Neuronal stem cell (in vitro differentiated cells): Measurements from ENCODE around the gene TWF2.
A peak's percentile ranks its signal among the peaks of the same experiment; 100 is the strongest.

ENCODE experiments used
- DNase-seq: peaks from one replicate; pipeline ENCODE4 v3.0.0-alpha.2; 2013; ENCODE audit warnings: low spot score
- H2AFZ ChIP-seq: one replicate; pipeline ENCODE4 v1.6.1; 2013; ENCODE audit warnings: mild to moderate bottlenecking, low read length, inconsistent platforms
- H2AK5ac ChIP-seq: 2 replicates; pipeline ENCODE4 v1.6.1; 2013; ENCODE audit warnings: low read depth, mild to moderate bottlenecking, inconsistent platforms, low read length, moderate library complexity, mixed read lengths
- H2BK120ac ChIP-seq: 2 replicates; pipeline ENCODE4 v1.6.1; 2013; ENCODE audit warnings: low read depth, mild to moderate bottlenecking, inconsistent platforms, low read length, moderate library complexity, mixed read lengths
- H2BK12ac ChIP-seq: one replicate; pipeline ENCODE4 v1.6.1; 2013; ENCODE audit warnings: low read length, inconsistent platforms
- H2BK15ac ChIP-seq: 2 replicates; pipeline ENCODE4 v1.6.1; 2013; ENCODE audit warnings: mild to moderate bottlenecking, low read length, inconsistent platforms, mixed read lengths
- H2BK5ac ChIP-seq: one replicate; pipeline ENCODE4 v1.6.1; 2013; ENCODE audit warnings: inconsistent platforms, mild to moderate bottlenecking, low read length, moderate library complexity
- H3K14ac ChIP-seq: one replicate; pipeline ENCODE4 v1.6.1; 2013; ENCODE audit warnings: low read length, inconsistent platforms
- H3K18ac ChIP-seq: 2 replicates; pipeline ENCODE4 v1.6.1; 2013; ENCODE audit warnings: low read length, inconsistent platforms
- H3K23ac ChIP-seq: 2 replicates; pipeline ENCODE4 v1.6.1; 2013; ENCODE audit warnings: low read depth, mild to moderate bottlenecking, mixed read lengths, low read length, inconsistent platforms; ENCODE audit not compliant: poor library complexity
- H3K27ac ChIP-seq: replicated peaks from 3 replicates; pipeline ENCODE4 v1.5.1; 2013; ENCODE audit warnings: low read length, inconsistent platforms
- H3K27me3 ChIP-seq, 3 experiments: 2 replicates each; pipeline ENCODE4 v1.6.1; 2013; ENCODE audit warnings: low read length in 3 of 3, mild to moderate bottlenecking in 2 of 3, inconsistent platforms in 1 of 3, low read depth in 1 of 3, mixed read lengths in 1 of 3, moderate library complexity in 1 of 3; ENCODE audit not compliant: control insufficient read depth in 3 of 3, insufficient read depth in 3 of 3
- H3K36me3 ChIP-seq, 2 donors: replicated peaks in 1 of 2; 2 replicates each; pipeline ENCODE4 v1.6.1; 2013; ENCODE audit warnings: low read length in 2 of 2; ENCODE audit not compliant: control insufficient read depth in 2 of 2, insufficient read depth in 2 of 2
- H3K4ac ChIP-seq: 2 replicates; pipeline ENCODE4 v1.6.1; 2013; ENCODE audit warnings: inconsistent platforms, mild to moderate bottlenecking, low read length, moderate library complexity
- H3K4me1 ChIP-seq, 2 donors: 1 replicate in 1 of 2; 2 replicates in 1 of 2; pipeline ENCODE4 v1.6.1; 2013; ENCODE audit warnings: low read length in 2 of 2, low read depth in 1 of 2; ENCODE audit not compliant: control insufficient read depth in 2 of 2, insufficient read depth in 1 of 2
- H3K4me2 ChIP-seq: one replicate; pipeline ENCODE4 v1.6.1; 2013; ENCODE audit warnings: mild to moderate bottlenecking, low read length, inconsistent platforms; ENCODE audit not compliant: insufficient read depth, poor library complexity, severe bottlenecking
- H3K4me3 ChIP-seq, 2 donors: 2 replicates each; pipeline ENCODE4 v1.5.1; 2013; ENCODE audit warnings: low read length in 2 of 2, mild to moderate bottlenecking in 2 of 2, inconsistent platforms in 1 of 2, moderate library complexity in 1 of 2
- H3K79me1 ChIP-seq: one replicate; pipeline ENCODE4 v1.6.1; 2013; ENCODE audit warnings: low read depth, mild to moderate bottlenecking, inconsistent platforms, low read length, moderate library complexity
- H3K9ac ChIP-seq: one replicate; pipeline ENCODE4 v1.6.1; 2013; ENCODE audit warnings: mild to moderate bottlenecking, low read depth, low read length, inconsistent platforms; ENCODE audit not compliant: poor library complexity
- H3K9me3 ChIP-seq, 2 donors: replicated peaks in 1 of 2; 2 replicates each; pipeline versions ENCODE3 to v1.6.1; 2013; ENCODE audit warnings: low read length in 2 of 2, mild to moderate bottlenecking in 2 of 2, inconsistent platforms in 1 of 2, low read depth in 1 of 2, mixed read lengths in 1 of 2, moderate library complexity in 1 of 2; ENCODE audit not compliant: control insufficient read depth in 2 of 2, insufficient read depth in 1 of 2
- H4K8ac ChIP-seq: one replicate; pipeline ENCODE4 v1.6.1; 2013; ENCODE audit warnings: low read depth, mild to moderate bottlenecking, inconsistent platforms, low read length, moderate library complexity
- H4K91ac ChIP-seq: one replicate; pipeline ENCODE4 v1.6.1; 2013; ENCODE audit warnings: low read length, low read depth, mild to moderate bottlenecking, inconsistent platforms; ENCODE audit not compliant: poor library complexity
- WGBS, 2 donors: extraction: QIAGEN DNeasy Blood & Tissue Kit; methylation state at CpG; one replicate each; pipeline ENCODE4 v1.1.7; 2013; ENCODE audit warnings: missing lambda C conversion rate in 2 of 2, mixed read lengths in 1 of 2; ENCODE audit not compliant: insufficient read length in 2 of 2, insufficient replicate concordance in 1 of 2; ENCODE audit errors: extremely low coverage in 2 of 2; 5-methylcytosine and 5-hydroxymethylcytosine counted together

Gene TWF2

DNA sequence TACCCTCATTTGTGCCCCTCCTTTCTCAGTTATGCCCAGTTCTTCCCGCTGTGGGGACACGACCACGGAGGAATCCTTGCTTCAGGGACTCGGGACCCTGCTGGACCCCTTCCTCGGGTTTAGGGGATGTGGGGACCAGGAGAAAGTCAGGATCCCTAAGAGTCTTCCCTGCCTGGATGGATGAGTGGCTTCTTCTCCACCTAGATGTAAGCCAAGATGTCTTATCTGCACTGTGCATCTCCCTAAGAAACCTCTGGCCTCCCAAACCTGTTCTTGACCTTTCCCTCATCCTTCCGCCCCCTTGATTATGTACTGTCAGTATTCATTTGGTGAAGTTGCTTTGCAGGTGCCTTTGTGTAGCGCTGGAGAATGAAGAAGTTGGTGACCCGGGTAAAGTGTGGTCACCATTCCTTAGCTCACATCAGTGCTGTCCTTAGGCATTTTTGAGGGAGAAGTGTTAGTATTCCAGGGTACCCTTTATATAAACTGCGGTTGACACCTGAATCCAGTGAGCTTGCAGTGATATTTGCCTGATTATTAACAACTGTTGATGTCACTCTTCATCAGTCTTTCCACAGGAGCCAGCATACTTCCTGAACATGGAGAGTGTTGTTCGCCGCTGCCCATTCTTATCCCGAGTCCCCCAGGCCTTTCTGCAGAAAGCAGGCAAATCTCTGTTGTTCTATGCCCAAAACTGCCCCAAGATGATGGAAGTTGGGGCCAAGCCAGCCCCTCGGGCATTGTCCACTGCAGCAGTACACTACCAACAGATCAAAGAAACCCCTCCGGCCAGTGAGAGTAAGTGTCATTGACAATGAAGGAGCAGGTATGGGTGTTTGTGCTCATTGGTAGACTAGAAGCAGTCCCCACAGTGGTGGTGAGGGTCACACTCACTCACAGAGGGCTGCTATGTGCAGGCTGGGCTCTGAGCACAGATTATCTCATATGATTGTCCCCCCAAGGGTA is 40.0 kb downstream of the TWF2 start:
- DNase-seq = no peak
- Histone ChIP-seq H2BK12ac (no peak overlapping the region), H3K18ac (peak overlapping the region; percentile 95), H2AFZ (peak overlapping the region; percentile 96), H2AK5ac (no peak overlapping the region), H3K36me3 (peaks cover 16 to 50% of the 10 kb centered on the region in 2 donors), H2BK15ac (no peak overlapping the region), H3K14ac (peak overlapping the region; percentile 9), H4K8ac (no peak overlapping the region), H3K4me2 (peak overlapping the region; percentile 93), H3K27me3 (no peaks in the 10 kb centered on the region), H3K27ac (no peak overlapping the region), H3K4me1 (peaks cover 7 to 9% of the 10 kb centered on the region in 2 donors), H3K79me1 (peaks cover 8% of the 10 kb centered on the region), H3K23ac (no peak overlapping the region), H3K9ac (peak overlapping the region; percentile 98), H3K4me3 (peak overlapping the region; percentile 72 to 96), H4K91ac (no peak overlapping the region), H3K9me3 (no peaks in the 10 kb centered on the region), H2BK120ac (no peak overlapping the region), H2BK5ac (peak overlapping the region; percentile 66), H3K4ac (no peak overlapping the region)
- WGBS, 2 donors = no CpG with 5 or more reads among the region's 14 CpGs

DNA sequence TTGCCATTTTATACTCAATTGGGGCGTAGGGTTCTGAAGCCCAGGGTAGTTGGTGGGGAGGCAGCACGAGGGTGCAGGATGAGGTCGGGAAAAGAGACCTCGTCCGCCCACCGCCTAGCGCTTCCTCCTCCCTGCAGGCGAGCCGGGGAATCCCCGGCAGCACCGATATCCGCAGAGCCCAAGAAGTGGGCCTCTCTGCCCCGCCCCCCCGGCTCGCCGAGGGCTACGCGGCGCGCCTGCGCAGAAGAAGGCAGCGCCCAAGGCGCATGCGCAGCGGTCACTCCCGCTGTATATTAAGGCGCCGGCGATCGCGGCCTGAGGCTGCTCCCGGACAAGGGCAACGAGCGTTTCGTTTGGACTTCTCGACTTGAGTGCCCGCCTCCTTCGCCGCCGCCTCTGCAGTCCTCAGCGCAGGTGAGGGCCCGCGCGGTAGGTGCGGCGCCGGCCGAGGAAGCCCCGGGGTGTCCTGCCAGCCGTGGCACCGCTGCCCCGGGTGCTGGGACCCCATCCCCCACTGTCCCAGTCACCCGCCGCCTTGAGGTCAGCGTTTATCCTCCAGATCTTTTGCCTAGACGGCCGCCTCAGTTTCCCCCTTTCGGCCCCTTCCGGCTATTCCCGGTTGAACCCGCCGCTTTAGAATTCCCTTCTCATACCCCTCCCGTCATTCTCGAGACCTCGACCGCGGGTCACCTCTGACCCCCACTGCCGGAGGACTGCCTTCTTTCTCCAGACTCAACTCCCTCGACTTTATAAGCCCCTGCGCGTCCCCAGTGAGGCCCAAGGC is 40.9 kb downstream of the TWF2 start, which contains the start of gene ALAS1:
Gene ALAS1, plus strand, starts transcription at position 319 of the 784 bp plus-strand sequence. CDS start 1,082 bp downstream, outside the sequence.
- peak within 1 kb of the TSS; percentile 96 for H2AFZ ChIP-seq
- H3K9ac ChIP-seq = peak within 1 kb of the TSS; percentile 98
- peak within 1 kb of the TSS; percentile 68 for H3K27ac ChIP-seq
- H2BK5ac ChIP-seq = peak within 1 kb of the TSS; percentile 91
- H2BK12ac ChIP-seq = peak within 1 kb of the TSS; percentile 14
- H3K4me1 ChIP-seq = peaks cover 7 to 9% of the 10 kb centered on the region in 2 donors
- H2BK120ac ChIP-seq = no peak within 1 kb of the TSS
- WGBS, 2 donors = no CpG with 5 or more reads among the region's 71 CpGs
- H3K27me3 ChIP-seq = no peaks in the 10 kb centered on the region
- peaks cover 8% of the 10 kb centered on the region for H3K79me1 ChIP-seq
- peak within 1 kb of the TSS; percentile 43 for H4K8ac ChIP-seq
- peak within 1 kb of the TSS; percentile 72 to 96 for H3K4me3 ChIP-seq
- DNase-seq = peak; percentile 94
- peak within 1 kb of the TSS; percentile 96 for H2BK15ac ChIP-seq
- no peaks in the 10 kb centered on the region for H3K9me3 ChIP-seq
- peak within 1 kb of the TSS; percentile 93 for H3K4me2 ChIP-seq
- H3K14ac ChIP-seq = peak within 1 kb of the TSS; percentile 58
- peak within 1 kb of the TSS; percentile 1 for H2AK5ac ChIP-seq
- peaks cover 16 to 41% of the 10 kb centered on the region in 2 donors for H3K36me3 ChIP-seq
- H4K91ac ChIP-seq = peak within 1 kb of the TSS; percentile 56
- peak within 1 kb of the TSS; percentile 96 for H3K18ac ChIP-seq
- H3K23ac ChIP-seq = peak within 1 kb of the TSS; percentile 98
- H3K4ac ChIP-seq = no peak within 1 kb of the TSS

DNA sequence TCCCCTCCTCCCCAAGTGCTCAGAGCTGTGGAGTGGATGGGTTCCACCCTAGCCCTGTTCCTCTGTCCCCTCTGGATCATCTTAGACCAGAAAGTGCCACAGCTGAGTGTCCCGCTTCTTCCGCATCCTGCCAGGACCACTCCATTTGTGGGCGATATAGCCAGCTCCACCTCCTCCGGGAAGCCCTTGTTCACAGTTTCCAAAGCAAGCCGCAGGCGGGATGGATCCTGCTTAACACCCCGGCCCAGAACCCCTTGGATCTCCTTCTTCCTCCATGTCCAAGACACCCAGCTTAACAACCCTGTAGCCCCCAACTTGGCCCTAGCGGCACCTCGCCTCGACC is 41.5 kb downstream of the TWF2 start:
- Histone ChIP-seq H4K91ac (peak overlapping the region; percentile 56), H3K9ac (peak overlapping the region; percentile 88), H2BK5ac (peak overlapping the region; percentile 91), H2AK5ac (peak overlapping the region; percentile 1), H3K9me3 (no peaks in the 10 kb centered on the region), H3K27me3 (no peaks in the 10 kb centered on the region), H2BK12ac (peak overlapping the region; percentile 14), H3K4me2 (peak overlapping the region; percentile 51), H4K8ac (peak overlapping the region; percentile 43), H2BK15ac (peak overlapping the region; percentile 96), H3K36me3 (peaks cover 12 to 36% of the 10 kb centered on the region in 2 donors), H3K18ac (peak overlapping the region; percentile 96), H3K23ac (peak overlapping the region; percentile 98), H3K4me3 (peak overlapping the region; percentile 72), H3K14ac (peak overlapping the region; percentile 58), H3K4ac (no peak overlapping the region), H3K27ac (peak overlapping the region; percentile 68), H2BK120ac (no peak overlapping the region), H3K4me1 (peaks cover 7 to 9% of the 10 kb centered on the region in 2 donors), H2AFZ (peak overlapping the region; percentile 96), H3K79me1 (peaks cover 8% of the 10 kb centered on the region)
- no CpG with 5 or more reads among the region's 10 CpGs for WGBS, 2 donors
- DNase-seq = no peak
